Stimulated activated CD8-positive, alpha-beta memory T cell treated with anti-CD3 and anti-CD28 coated beads, Interleukin-4, amount 100 ng/mL, for 24 hours (primary cell): ENCODE measurements around the gene TNFAIP1.

Experiments used
- DNase-seq: peaks from one replicate; pipeline ENCODE4 v3.0.0-alpha.2; 2020; ENCODE audit warnings: low read depth

Gene TNFAIP1

GRCh38 chr17:28346199-28346580 is 10.6 kb downstream of the TNFAIP1 start:
- DNase-seq: no peak

GRCh38 chr17:28346746-28347246 is 11.2 kb downstream of the TNFAIP1 start:
- no peak for DNase-seq

- DNase-seq: no peak
These were observed 11.8 kb downstream of the TNFAIP1 start for GRCh38 chr17:28347261-28347891.

- DNase-seq: no peak
These were observed 13.4 kb downstream of the TNFAIP1 start for GRCh38 chr17:28348979-28349378.

- no peak for DNase-seq
These were observed 14.7 kb downstream of the TNFAIP1 start for GRCh38 chr17:28350271-28350670.

- peak; percentile 95 for DNase-seq
These were observed 21.7 kb downstream of the TNFAIP1 start, which contains the start of gene POLDIP2 for GRCh38 chr17:28357061-28357900. TSS of gene POLDIP2 (minus strand) at chr17:28357527. CDS start at chr17:28357448, 79 bp downstream.

GRCh38 chr17:28357901-28358197 is 22.3 kb downstream of the TNFAIP1 start:
- no peak for DNase-seq

- DNase-seq: no peak
These were observed 27.6 kb downstream of the TNFAIP1 start for GRCh38 chr17:28363186-28363585.

- DNase-seq: no peak
These were observed 28.5 kb downstream of the TNFAIP1 start for GRCh38 chr17:28363776-28364650.

- no peak for DNase-seq
These were observed 29.3 kb downstream of the TNFAIP1 start, which contains the start of gene SEBOX for GRCh38 chr17:28364665-28365363. TSS of gene SEBOX (minus strand) at chr17:28365199. CDS start at chr17:28365151, 48 bp downstream.

- no peak for DNase-seq
These were observed 29.9 kb downstream of the TNFAIP1 start for GRCh38 chr17:28365487-28365886.

GRCh38 chr17:28366605-28367004 is 31.0 kb downstream of the TNFAIP1 start:
- no peak for DNase-seq

GRCh38 chr17:28367641-28368305 is 32.2 kb downstream of the TNFAIP1 start:
- no peak for DNase-seq

GRCh38 chr17:28368306-28368831 is 32.8 kb downstream of the TNFAIP1 start:
- DNase-seq: no peak

GRCh38 chr17:28368915-28369683 is 33.5 kb downstream of the TNFAIP1 start:
- no peak for DNase-seq

GRCh38 chr17:28369684-28370034 is 34.1 kb downstream of the TNFAIP1 start:
- no peak for DNase-seq

GRCh38 chr17:28370035-28370743 is 34.6 kb downstream of the TNFAIP1 start, which contains the start of gene VTN:
TSS of gene VTN (minus strand) at chr17:28370307. CDS start at chr17:28370203, 104 bp downstream.
- DNase-seq: no peak

- no peak for DNase-seq
These were observed 35.2 kb downstream of the TNFAIP1 start for GRCh38 chr17:28370744-28371103.
